ENCODE data around the gene PHF2.

Gene PHF2

DNA sequence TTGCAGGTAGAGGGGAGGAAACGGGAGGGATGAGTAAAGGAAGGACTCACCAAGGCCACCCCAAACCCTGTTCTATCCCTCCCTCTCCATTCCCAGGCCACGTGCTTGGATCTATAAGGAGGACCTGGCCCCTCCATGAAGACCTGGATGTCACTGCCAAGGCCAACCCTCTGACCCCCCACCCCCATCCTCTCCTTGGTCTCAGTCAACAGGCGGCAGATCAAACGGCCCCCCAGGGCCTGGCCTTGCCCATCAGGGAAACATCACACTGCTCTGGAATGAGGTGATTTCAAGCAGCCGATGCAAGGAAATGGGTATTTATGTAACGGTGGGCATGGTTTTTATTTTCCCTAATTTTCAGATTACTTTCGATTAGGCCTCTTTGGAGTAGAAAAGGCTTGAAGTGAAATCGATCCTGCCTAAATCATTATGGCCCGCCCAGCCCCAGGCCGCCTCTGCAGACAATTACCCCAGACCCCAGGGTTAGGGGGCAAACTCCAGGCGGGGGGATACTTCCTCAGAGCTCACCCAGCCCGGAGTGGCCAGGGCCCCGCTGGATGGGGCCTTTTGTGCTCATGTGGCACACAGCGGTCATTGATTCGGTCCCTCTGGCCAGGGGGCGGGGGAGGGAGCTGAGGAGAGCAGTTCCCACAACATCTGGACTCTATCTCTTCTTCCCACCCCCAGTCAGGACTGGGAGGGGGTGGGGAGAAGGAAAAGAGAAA lies 125.3 kb downstream of the PHF2 start:
- no peak for DNase-seq (ENCODE audit: low spot score)

- DNase-seq (ENCODE audit: low spot score): no peak
Observed at GRCh38 chr9:93702261-93702660, 125.9 kb downstream of the PHF2 start.

GRCh38 chr9:93708289-93708986 lies 132.1 kb downstream of the PHF2 start:
- no peak for DNase-seq (ENCODE audit: low spot score)

DNA sequence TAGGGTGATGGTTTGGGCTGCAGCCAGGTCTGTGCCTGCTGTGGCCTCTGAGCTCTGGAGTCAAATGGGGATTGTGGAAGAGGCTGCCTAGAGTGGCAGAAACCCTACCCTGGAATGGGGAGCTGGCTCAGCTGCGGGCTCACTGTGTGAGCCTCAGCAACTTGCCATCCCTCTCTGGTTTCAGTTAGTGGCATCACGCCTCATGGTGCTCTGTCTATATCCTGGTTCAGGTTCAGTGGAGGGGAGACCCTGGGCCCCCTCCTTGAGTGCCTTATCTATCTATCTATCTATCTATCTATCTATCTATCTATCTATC lies 132.6 kb downstream of the PHF2 start:
- DNase-seq (ENCODE audit: low spot score): no peak

DNA sequence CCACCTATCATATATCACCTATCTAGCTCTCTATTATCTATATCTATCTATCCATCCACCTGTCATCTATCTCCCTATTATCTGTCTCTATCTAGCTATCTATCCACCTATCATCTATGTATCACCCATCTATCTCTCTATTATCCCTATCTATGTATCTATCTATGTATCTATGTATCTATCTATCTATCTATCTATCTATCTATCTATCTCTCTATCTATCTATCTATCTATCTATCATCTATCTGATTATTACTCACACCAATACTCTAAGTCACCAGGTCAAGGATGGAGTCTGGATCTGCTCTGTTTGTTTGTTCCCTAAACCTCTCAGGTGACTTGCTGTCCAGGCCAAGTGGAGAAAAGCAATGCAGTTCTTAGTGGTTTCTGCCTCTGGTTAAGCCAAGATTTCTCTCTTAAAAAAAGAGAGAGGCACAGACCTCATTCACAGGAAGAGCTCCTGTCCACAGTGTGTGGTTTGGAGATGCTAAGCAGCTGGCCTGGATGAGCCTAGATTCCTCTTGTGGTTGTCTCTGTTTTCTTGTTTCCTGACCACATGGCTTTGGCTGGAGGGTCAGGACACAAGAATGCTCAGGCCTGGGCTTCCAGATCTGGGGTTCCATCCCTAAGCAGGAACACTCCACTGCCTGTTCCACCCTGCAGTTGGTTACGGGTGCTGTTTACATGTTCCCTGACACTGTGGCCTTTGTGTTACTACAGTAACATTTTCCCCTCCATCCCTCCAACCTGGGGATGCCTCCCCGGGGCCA lies 133.4 kb downstream of the PHF2 start:
- DNase-seq (ENCODE audit: low spot score): no peak

DNA sequence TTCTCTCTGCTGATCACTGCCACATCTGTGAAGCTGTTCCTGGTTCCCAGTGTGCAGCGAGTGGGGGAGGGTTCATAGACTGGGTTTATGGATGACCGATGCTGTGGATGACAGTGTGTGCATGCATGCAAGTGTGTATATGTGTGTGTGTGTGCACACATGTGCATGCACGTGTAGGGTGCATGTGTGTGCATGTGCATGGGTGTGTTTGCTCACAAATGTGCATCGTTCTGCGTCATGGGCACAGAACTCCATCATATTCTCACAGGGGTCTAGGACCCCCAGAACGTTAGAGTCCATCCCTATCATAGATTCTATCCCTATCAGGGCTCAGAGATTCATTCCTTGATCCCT lies 134.0 kb downstream of the PHF2 start:
- no peak for DNase-seq (ENCODE audit: low spot score)

DNA sequence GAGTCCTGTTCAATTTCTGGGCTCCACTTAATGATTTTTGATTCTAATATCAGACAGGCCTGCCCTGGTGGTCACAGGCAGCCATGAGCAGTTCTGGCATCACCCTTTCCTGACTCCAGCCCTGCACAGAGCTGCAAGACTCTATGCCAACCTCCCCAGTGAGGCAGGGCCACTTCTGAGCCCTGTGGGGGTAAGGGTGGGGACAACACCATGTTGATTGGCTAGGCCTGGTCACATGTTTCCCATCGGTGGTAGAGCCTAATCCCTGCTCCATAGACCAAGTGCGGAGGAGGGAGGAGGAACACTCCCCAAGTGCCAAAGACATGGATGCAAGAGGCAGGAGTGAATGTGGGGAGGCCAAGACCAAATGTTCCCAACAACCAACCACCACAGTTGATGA lies 134.6 kb downstream of the PHF2 start:
- DNase-seq (ENCODE audit: low spot score): no peak

GRCh38 chr9:93712896-93713295 lies 136.5 kb downstream of the PHF2 start:
- no peak for DNase-seq (ENCODE audit: low spot score)

- no peak for DNase-seq (ENCODE audit: low spot score)
Observed at GRCh38 chr9:93713716-93714115, 137.3 kb downstream of the PHF2 start.

DNA sequence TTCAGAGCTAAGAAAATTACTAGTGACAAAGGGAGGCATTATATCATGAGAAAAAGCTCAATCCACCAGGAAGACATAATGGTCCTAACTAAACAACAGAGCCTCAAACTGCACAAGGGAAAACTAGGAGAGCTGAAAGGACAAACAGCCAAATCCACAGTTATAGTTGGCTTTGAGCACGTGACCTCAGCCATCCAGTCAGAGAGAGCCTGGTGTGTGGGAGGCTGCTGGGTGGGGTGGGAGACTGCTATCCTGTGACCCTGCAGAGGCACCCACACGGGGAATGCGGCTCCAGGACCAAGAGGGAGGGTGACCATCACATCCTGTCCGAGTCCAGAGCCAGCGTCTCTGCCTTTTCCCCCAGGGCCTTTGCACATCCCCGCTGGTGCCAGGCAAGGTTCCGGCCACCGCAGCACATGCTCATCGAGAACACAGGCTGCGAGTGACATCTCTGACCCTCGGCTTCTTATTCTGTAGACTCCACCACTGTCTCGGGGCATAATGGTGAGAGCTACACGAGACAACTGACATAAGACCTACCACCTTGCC lies 145.1 kb downstream of the PHF2 start:
- no peak for DNase-seq (ENCODE audit: low spot score)

DNA sequence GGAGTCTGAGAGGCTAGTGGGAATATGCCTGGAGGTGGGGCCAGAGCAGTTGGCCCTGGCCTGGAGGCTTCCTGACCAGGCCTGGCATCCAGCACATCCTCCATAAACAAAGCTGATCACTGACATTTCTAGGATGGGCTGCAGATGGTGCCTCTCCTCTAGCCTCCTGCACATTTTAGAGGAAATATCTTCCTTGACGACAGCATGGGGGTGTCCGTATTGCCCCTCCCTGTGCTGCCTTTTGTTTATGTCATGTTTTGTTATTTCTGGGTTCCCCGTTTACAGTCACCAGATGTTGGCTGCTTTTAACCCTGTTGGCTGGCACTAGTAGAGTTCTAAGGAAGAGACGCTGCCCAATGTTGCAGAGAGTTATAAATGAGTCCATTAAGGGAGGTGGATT lies 148.5 kb downstream of the PHF2 start:
- DNase-seq (ENCODE audit: low spot score): no peak

DNA sequence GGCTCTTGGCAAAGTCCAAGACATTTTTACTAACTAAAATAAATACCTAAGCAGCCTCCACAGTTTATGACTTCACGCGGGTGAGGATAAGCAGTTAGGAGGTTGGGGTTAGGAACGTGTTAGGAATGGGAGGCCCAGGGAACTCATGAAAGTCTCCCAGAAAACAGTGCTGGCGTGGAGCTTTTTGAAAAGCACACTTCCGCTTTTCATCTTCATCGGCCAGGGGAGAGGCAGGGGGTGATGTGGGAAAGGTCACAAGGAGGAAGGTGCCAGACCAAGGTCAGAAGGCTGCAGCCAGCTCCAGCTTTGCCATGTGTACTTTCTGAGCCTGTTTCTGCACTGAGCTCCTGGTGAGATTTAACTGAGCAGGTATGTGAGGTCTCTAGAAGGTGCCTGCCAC lies 149.0 kb downstream of the PHF2 start:
- no peak for DNase-seq (ENCODE audit: low spot score)

DNA sequence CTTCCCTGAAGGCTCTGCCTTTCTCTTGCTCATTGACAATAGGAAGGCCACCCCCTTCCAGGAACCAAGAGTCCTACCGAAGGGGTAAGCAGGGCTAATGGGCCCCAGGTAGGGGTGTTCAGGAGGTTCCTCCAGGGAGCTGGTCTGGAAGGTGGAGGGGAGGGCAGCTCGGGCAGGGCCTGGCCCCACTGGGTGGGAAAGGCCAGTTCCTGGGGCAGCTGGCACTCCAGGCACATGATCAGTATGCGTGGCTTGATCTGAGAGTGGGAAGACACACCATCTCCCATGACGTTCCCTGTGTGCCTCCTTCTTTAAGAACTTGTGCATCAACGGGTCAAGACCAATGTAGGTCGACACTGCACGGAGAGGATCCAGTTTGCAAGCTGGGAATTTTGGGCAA lies 149.8 kb downstream of the PHF2 start:
- DNase-seq (ENCODE audit: low spot score): no peak

Measured in CD4-positive, alpha-beta T cell treated with Interleukin-2 at 100 ng/mL for 4 hours (primary cell).